HG03521 (cell line): Measurements from ENCODE around the gene PPP1R8.

Source experiments
- ATAC-seq: cut with Tn5 transposase; IDR thresholded peaks from one replicate; pipeline ENCODE4 v1.9.1; 2021; ENCODE audit warnings: mild to moderate bottlenecking, moderate library complexity; ENCODE audit not compliant: unreplicated experiment

The PPP1R8 gene

GRCh38 chr1:27889506-27889905 lies 58.9 kb downstream of the PPP1R8 start:
- ATAC-seq = no peak

DNA sequence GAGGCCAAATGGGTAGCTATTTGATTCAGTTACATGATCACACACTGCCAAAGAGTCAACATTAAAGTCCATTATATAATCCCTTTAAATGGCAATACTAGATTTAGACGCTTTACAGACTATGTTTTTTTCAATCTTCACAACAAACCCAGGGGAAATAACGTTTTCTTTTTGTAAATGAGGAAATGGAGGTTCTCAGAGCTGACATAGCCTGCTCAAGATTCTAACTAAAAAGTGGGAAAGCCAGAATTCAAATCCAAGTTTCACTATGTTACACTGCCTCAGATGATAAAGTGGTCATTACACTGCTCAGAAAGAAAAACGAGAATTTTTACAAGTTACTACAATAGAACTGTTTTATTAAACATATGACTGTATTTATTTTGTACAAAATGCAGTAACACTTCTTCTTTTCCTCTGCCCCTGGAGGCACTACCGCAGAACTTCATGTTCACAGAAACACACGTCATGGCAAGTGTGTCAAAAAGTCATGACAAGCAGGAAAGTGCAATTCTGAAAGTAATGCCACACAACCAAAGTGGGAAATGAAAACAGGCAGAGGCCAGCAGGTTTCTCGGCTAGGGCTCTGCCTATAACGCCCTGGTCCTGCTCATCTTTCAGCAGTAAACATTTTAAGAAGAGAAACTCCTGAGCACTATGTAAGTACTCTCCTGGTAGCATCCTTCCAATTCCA lies 60.8 kb downstream of the PPP1R8 start:
- ATAC-seq = no peak

- ATAC-seq = no peak
These were observed 63.9 kb downstream of the PPP1R8 start for GRCh38 chr1:27894521-27894920.
